Skeletal muscle cell (primary cell): ENCODE results near the gene HOXC13.

Experiments used
- DNase-seq: peaks from one replicate; pipeline ENCODE4 v3.0.0-alpha.2; 2010; ENCODE audit warnings: low read depth
- H3K4me3 ChIP-seq: 2 replicates; pipeline ENCODE4 v1.5.1; 2011; ENCODE audit warnings: low read depth, mild to moderate bottlenecking, control low read depth, low read length, moderate library complexity

HOXC13 gene

GRCh38 chr12:53977596-53978445, 39.2 kb downstream of the HOXC13 start:
- H3K4me3 ChIP-seq: peak overlapping the region; percentile 17

GRCh38 chr12:53978477-53979356, 40.1 kb downstream of the HOXC13 start:
- no peak for DNase-seq
- H3K4me3 ChIP-seq: no peak overlapping the region

More at GRCh38 chr12:53977596-53978445, 39.2 kb downstream of the HOXC13 start:
- no peak for DNase-seq

- peak; percentile 66 for DNase-seq
- H3K4me3 ChIP-seq: peak overlapping the region; percentile 70
Observed at GRCh38 chr12:53980104-53980801, 41.6 kb downstream of the HOXC13 start.

- no peak for DNase-seq
Observed at GRCh38 chr12:53980802-53981496, 42.3 kb downstream of the HOXC13 start.

GRCh38 chr12:53981634-53982565, 43.3 kb downstream of the HOXC13 start:
- no peak for DNase-seq
- H3K4me3 ChIP-seq: peak overlapping the region; percentile 70

More at GRCh38 chr12:53980802-53981496, 42.3 kb downstream of the HOXC13 start:
- peak overlapping the region; percentile 70 for H3K4me3 ChIP-seq

GRCh38 chr12:53982648-53983567, 44.3 kb downstream of the HOXC13 start:
- DNase-seq: no peak
- peak overlapping the region; percentile 70 for H3K4me3 ChIP-seq

GRCh38 chr12:53983568-53983949, 44.9 kb downstream of the HOXC13 start:
- H3K4me3 ChIP-seq: peak overlapping the region; percentile 70
- DNase-seq: no peak

GRCh38 chr12:53983950-53984572, 45.4 kb downstream of the HOXC13 start:
- H3K4me3 ChIP-seq: peak overlapping the region; percentile 70
- DNase-seq: no peak

- peak; percentile 95 for DNase-seq
- H3K4me3 ChIP-seq: peak within 1 kb of the TSS; percentile 71
Observed at GRCh38 chr12:53984901-53985691, 46.5 kb downstream of the HOXC13 start, which contains the start of gene HOXC10. HOXC10 (plus strand) TSS chr12:53985146; CDS start chr12:53985260, 114 bp downstream.

- DNase-seq: no peak
- H3K4me3 ChIP-seq: peak overlapping the region; percentile 71
Observed at GRCh38 chr12:53985692-53985993, 47.0 kb downstream of the HOXC13 start.

- peak overlapping the region; percentile 71 for H3K4me3 ChIP-seq
- no peak for DNase-seq
Observed at GRCh38 chr12:53985994-53986685, 47.5 kb downstream of the HOXC13 start.

GRCh38 chr12:53986686-53987483, 48.3 kb downstream of the HOXC13 start:
- DNase-seq: no peak
- peak overlapping the region; percentile 71 for H3K4me3 ChIP-seq

- no peak for DNase-seq
- H3K4me3 ChIP-seq: peak overlapping the region; percentile 71
Observed at GRCh38 chr12:53987787-53988230, 49.2 kb downstream of the HOXC13 start.

GRCh38 chr12:53988541-53989226, 50.1 kb downstream of the HOXC13 start:
- DNase-seq: no peak
- peak overlapping the region; percentile 71 for H3K4me3 ChIP-seq
